Sigmoid colon (tissue), 7 donors: ENCODE measurements around the gene ARHGAP22. TPM values are rescaled to one million over a fixed set of nuclear protein-coding genes. Genes with fewer than 3 reads are reported as not detected.

Experiments used
- DNase-seq: peaks from one replicate; pipeline ENCODE4 v3.0.0-alpha.2; 2019
- H3K27ac ChIP-seq, 4 donors: fragments of 200-600 bp; sonication (generic); one replicate each; pipeline ENCODE4 v1.5.1; 2016 to 2019; ENCODE audit warnings: mild to moderate bottlenecking in 1 of 4
- H3K27me3 ChIP-seq, 3 donors: fragments of 200-600 bp; sonication (generic); one replicate each; pipeline ENCODE4 v1.5.1; 2019; ENCODE audit warnings: mild to moderate bottlenecking in 1 of 3
- H3K36me3 ChIP-seq, 4 donors: fragments of 200-600 bp; sonication (generic); one replicate each; pipeline ENCODE4 v1.5.1; 2016 to 2019
- H3K4me1 ChIP-seq, 4 donors: fragments of 200-600 bp; sonication (generic); one replicate each; pipeline ENCODE4 v1.5.1; 2017 to 2019
- H3K4me3 ChIP-seq, 4 donors: fragments of 200-600 bp; sonication (generic); one replicate each; pipeline ENCODE4 v1.5.1; 2017 to 2019; ENCODE audit warnings: mild to moderate bottlenecking in 2 of 4, moderate library complexity in 1 of 4
- H3K9me3 ChIP-seq, 4 donors: fragments of 200-600 bp in 3 of 4; sonication (generic) in 3 of 4; one replicate each; pipeline versions ENCODE4 v1.5.1 to v1.6.1; 2013 to 2019
- EP300 ChIP-seq, 4 donors: sonication (generic); formaldehyde crosslinking; IDR thresholded peaks; one replicate each; pipeline ENCODE4 v1.6.1; 2017; ENCODE audit warnings: antibody characterized with exemption in 4 of 4
- POLR2A ChIP-seq, 2 donors: fragments of 450-650 bp; IDR thresholded peaks; one replicate each; pipeline ENCODE4 v1.6.1; 2016; ENCODE audit warnings: antibody characterized with exemption in 2 of 2, mild to moderate bottlenecking in 2 of 2, moderate library complexity in 2 of 2
- POLR2AphosphoS5 ChIP-seq, 4 donors: sonication (generic); formaldehyde crosslinking; IDR thresholded peaks; one replicate each; pipeline ENCODE4 v1.6.1; 2017; ENCODE audit warnings: antibody characterized with exemption in 4 of 4
- WGBS, 2 donors: extraction: QIAGEN DNeasy Blood & Tissue Kit; methylation state at CpG; one replicate each; pipeline ENCODE4 v1.1.7; 2013; 5-methylcytosine and 5-hydroxymethylcytosine counted together
- intact Hi-C: fragments of 100-400 bp; cut with DNase I; formaldehyde crosslinking; loops from one replicate; pipeline ENCODE4 v1.15.1; 2023
- polyA plus RNA-seq, 3 donors: library from polyadenylated mRNA; stranded (reverse); fragments of 200-250 nt; gene quantifications; one replicate each; pipeline ENCODE4 v1.2.3, GENCODE V29; 2013
- total RNA-seq, 4 donors: library from RNA; depleted of rRNA; stranded (reverse); fragments of >200 nt; gene quantifications; one replicate each; pipeline ENCODE4 v1.1.0, GENCODE V29; 2016
- TF ChIP-seq, protein P1 (sequence below), 4 experiments: fragments of 450-650 bp in 3 of 4; fragments of 200-600 bp in 1 of 4; IDR thresholded peaks; one replicate each; pipeline ENCODE4 v1.5.1; 2016 to 2019; ENCODE audit warnings: antibody characterized with exemption in 4 of 4, mild to moderate bottlenecking in 3 of 4, moderate library complexity in 2 of 4
- donor health status: healthy with polysubstance abuse.
- donor health status: Bipolar disorder and iron deficiency.
- donor health status: healthy.

ARHGAP22 gene
- total and polyA plus RNA-seq, 7 donors: 1.2 to 6.4 (median 3.1) TPM

DNA sequence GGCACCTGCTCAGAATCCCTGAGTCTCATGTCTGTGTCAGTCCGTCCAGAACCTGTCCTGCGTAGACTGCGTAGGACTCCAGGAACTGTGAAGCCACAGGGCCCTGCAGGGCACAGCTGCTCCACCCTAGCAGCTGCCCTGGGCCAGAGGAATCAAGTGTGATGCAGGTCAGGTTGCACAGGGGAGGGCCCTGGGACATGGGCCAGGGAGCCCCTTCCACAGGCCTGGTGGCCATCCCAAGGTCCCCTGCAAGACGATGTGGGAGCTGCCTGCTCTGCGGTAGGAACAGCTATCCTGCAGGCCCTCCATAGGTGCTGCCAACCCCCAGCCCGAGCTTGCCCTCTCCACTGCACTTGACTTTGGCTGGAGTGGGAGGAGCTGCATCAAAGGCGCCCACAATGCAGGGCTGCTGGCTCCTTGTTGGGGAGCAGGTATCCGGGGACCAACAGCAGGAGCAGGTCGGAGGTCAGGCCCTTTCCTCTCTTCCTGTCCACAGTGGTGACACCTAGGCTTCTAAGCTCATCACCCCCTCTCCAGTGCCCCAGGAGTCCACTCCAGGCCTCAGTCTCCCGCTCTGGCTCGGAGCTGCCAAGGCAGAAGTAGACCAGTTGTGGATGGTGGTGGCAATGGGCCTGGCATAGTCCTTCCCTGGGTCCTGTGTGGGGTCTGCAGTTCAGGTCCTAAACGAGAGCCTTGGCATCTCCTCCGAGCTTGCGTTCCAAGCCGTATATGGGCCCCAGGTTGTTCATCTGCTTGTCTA lies 149.3 kb downstream of the ARHGAP22 start:
- no peak overlapping the region for H3K27ac ChIP-seq
- 92 to 95% methylated on average over 15 of the region's 15 CpGs for WGBS, 2 donors

DNA sequence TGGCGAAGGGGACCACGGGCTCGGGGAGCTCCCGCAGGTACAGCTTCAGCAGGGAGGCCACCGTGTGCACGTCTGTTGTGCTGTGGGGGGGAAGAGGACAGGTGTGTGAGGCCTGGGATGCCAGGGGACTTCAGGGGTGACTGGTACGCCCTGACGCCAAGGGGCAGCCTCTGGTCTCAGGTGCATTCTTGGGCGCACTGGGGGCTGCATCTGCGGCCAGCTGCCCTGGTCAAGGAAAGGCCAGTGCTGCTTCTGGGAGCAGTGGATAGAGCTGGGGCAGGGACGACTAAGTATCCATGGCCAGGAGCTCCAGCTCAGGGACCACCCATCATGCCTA lies 149.8 kb downstream of the ARHGAP22 start:
- Histone ChIP-seq H3K36me3 (no peaks in the 10 kb centered on the region), H3K27me3 (no peaks in the 10 kb centered on the region), H3K9me3 (no peaks in the 10 kb centered on the region), H3K27ac (no peak overlapping the region), H3K4me1 (peaks cover 0 to 14% (median 10%) of the 10 kb centered on the region in 4 donors), H3K4me3 (no peak overlapping the region)
- intact Hi-C loops: no loop called here
- DNase-seq: no peak
- WGBS, 2 donors: 93% methylated on average over 11 of the region's 11 CpGs
- TF ChIP-seq POLR2AphosphoS5 (IDR thresholded peaks at IDR 0.05): no peak
- no peak for TF ChIP-seq EP300 (IDR thresholded peaks at IDR 0.05)
- no peak for TF ChIP-seq POLR2A (IDR thresholded peaks at IDR 0.05)
- TF ChIP-seq, protein P1, sequence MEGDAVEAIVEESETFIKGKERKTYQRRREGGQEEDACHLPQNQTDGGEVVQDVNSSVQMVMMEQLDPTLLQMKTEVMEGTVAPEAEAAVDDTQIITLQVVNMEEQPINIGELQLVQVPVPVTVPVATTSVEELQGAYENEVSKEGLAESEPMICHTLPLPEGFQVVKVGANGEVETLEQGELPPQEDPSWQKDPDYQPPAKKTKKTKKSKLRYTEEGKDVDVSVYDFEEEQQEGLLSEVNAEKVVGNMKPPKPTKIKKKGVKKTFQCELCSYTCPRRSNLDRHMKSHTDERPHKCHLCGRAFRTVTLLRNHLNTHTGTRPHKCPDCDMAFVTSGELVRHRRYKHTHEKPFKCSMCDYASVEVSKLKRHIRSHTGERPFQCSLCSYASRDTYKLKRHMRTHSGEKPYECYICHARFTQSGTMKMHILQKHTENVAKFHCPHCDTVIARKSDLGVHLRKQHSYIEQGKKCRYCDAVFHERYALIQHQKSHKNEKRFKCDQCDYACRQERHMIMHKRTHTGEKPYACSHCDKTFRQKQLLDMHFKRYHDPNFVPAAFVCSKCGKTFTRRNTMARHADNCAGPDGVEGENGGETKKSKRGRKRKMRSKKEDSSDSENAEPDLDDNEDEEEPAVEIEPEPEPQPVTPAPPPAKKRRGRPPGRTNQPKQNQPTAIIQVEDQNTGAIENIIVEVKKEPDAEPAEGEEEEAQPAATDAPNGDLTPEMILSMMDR (IDR thresholded peaks at IDR 0.05): no peak

More for the DNA sequence above, 149.3 kb downstream of the ARHGAP22 start:
- DNase-seq: peak; percentile 54
- H3K27me3 ChIP-seq: no peaks in the 10 kb centered on the region
- intact Hi-C loops: no loop called here
- no peaks in the 10 kb centered on the region for H3K36me3 ChIP-seq
- TF ChIP-seq POLR2A (IDR thresholded peaks at IDR 0.05) (no peak), EP300 (IDR thresholded peaks at IDR 0.05) (no peak), POLR2AphosphoS5 (IDR thresholded peaks at IDR 0.05) (no peak)
- TF ChIP-seq, protein P1 (IDR thresholded peaks at IDR 0.05): no peak
- H3K4me1 ChIP-seq: peaks cover 0 to 14% (median 10%) of the 10 kb centered on the region in 4 donors
- no peak overlapping the region for H3K4me3 ChIP-seq
- no peaks in the 10 kb centered on the region for H3K9me3 ChIP-seq

DNA sequence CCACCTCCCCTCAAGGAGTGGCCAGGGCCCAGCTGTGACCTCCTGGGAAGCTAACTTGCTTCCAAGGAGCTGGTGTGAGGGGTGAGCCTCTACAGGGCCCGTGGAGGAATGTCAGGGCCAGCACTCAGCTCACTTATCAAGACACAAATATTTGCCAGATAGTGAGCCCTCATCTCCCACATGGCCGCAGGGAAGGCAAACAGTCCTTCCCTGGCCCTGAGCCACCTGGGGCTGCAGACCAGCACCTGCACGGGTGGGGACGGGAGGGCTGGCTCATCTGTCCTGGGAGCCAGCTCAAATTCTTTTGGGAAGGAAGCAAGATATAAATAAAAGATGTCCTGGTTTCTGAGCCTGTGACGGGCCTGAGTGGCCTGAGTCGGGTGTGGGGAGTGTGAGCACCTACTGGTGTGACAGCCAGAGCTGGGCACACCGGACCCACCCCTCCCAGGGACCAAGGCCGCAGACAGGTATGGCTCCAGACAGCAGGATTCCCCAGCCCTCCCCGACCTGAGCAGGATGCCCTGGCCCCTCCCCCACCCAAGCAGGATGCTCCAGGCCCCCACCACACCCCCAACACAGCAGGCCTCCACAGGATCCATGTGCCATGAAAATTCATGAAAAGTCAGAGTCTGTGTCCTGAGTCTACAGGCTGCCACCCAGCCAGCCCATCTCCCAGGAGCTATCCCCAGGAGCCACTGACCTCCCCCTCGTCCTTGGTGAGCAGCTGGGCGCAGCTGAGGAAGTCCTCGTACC lies 150.4 kb downstream of the ARHGAP22 start:
- intact Hi-C loops: no loop called here
- H3K9me3 ChIP-seq: no peaks in the 10 kb centered on the region
- H3K27me3 ChIP-seq: no peaks in the 10 kb centered on the region
- no peak overlapping the region for H3K4me3 ChIP-seq
- peaks cover 0 to 14% (median 10%) of the 10 kb centered on the region in 4 donors for H3K4me1 ChIP-seq
- no peak overlapping the region for H3K27ac ChIP-seq
- peak; percentile 55 for DNase-seq
- TF ChIP-seq, protein P1 (IDR thresholded peaks at IDR 0.05): no peak
- TF ChIP-seq POLR2AphosphoS5 (IDR thresholded peaks at IDR 0.05) (no peak), EP300 (IDR thresholded peaks at IDR 0.05) (no peak), POLR2A (IDR thresholded peaks at IDR 0.05) (no peak)
- 55 to 72% methylated on average over 12 of the region's 12 CpGs for WGBS, 2 donors
- H3K36me3 ChIP-seq: no peaks in the 10 kb centered on the region

DNA sequence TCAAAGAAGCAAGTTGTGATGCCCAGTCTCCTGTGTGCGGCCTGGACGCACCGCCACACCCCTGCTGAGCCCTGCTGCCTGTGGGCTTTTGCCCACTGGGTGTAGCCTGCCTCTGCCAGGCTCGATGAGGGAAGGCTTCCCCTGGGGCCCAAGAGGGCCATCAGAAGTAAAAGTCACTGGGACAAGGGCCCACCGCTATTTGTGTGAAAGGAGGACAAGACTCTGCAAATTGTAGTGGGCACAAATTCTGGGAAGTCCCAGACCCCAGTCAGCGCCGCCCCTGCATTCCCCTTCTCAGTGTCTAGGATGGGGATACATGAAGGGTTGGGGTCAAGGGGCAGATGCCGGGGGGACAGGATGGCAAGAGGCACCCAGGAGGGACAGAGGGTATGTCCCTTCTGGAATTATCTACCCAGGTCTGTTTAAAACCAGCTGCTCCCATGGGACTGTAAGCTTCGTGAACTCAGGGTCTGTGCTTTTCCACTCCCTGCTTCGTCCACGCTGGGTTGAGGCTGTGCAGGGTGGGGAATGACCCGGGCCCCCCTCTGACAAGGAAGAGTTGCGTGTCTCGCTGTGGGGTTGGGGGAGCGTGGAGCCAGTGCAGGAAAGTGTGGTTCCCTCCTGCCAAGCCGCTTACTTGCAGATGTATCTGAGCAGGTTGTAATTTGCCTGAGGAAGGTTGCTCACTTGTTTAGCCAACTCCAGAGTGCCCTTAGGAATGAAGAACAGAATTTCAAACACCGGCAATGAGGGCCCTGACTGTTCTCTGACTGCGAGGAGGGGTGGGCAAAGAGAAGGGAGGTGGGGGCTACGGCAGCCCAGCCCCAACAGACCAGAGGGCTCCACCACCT lies 151.2 kb downstream of the ARHGAP22 start:
- Histone ChIP-seq H3K9me3 (no peaks in the 10 kb centered on the region), H3K36me3 (no peaks in the 10 kb centered on the region), H3K27ac (no peak overlapping the region), H3K4me3 (no peak overlapping the region), H3K27me3 (no peaks in the 10 kb centered on the region), H3K4me1 (peaks cover 0 to 14% (median 10%) of the 10 kb centered on the region in 4 donors)
- TF ChIP-seq EP300 (IDR thresholded peaks at IDR 0.05): no peak
- TF ChIP-seq, protein P1 (IDR thresholded peaks at IDR 0.05): no peak
- TF ChIP-seq POLR2A (IDR thresholded peaks at IDR 0.05): no peak
- no peak for TF ChIP-seq POLR2AphosphoS5 (IDR thresholded peaks at IDR 0.05)
- WGBS, 2 donors: 82 to 83% methylated on average over 19 of the region's 19 CpGs
- intact Hi-C loops: no loop called here
- DNase-seq: no peak
